Activated T-cell treated with anti-CD3 and anti-CD28 coated beads, Interleukin-2, amount 50 U/mL, for 72 hours (primary cell): ENCODE data around the gene TRAF6. TPM values are rescaled to one million over a fixed set of nuclear protein-coding genes. Genes with fewer than 3 reads are reported as not detected.

Source experiments
- ATAC-seq, 2 donors: fragments of 150-1000 bp; cut with Tn5 transposase; replicated peaks in 1 of 2; 2 replicates each; pipeline ENCODE4 v1.10.0; 2021; ENCODE audit warnings: moderate library complexity in 2 of 2, mild to moderate bottlenecking in 1 of 2
- DNase-seq, 2 donors: peaks; one replicate each; pipeline ENCODE4 v3.0.0; 2021 to 2022; ENCODE audit warnings: mixed read lengths in 1 of 2
- H3K27ac Mint-ChIP-seq: one replicate; pipeline ENCODE4 v1.8.0; 2022; ENCODE audit warnings: mild to moderate bottlenecking, moderate library complexity, mixed read lengths
- H3K27me3 Mint-ChIP-seq: one replicate; pipeline ENCODE4 v1.8.0; 2022; ENCODE audit warnings: low read depth, mixed read lengths
- H3K36me3 Mint-ChIP-seq, 2 donors: one replicate each; pipeline ENCODE4 v1.8.0; 2022; ENCODE audit warnings: mixed read lengths in 2 of 2, mild to moderate bottlenecking in 1 of 2; ENCODE audit not compliant: insufficient read depth in 2 of 2
- H3K4me1 Mint-ChIP-seq: one replicate; pipeline ENCODE4 v1.8.0; 2022; ENCODE audit warnings: low read depth, mixed read lengths
- H3K4me3 Mint-ChIP-seq, 2 donors: one replicate each; pipeline ENCODE4 v1.8.0; 2022; ENCODE audit warnings: mild to moderate bottlenecking in 2 of 2, mixed read lengths in 2 of 2, moderate library complexity in 2 of 2
- H3K9me3 Mint-ChIP-seq, 2 donors: one replicate each; pipeline ENCODE4 v1.8.0; 2022; ENCODE audit warnings: mixed read lengths in 2 of 2
- total RNA-seq, 2 donors: library from RNA; stranded (reverse); gene quantifications; one replicate each; pipeline ENCODE4 v1.2.3, GENCODE V29; 2022

The TRAF6 gene
- total RNA-seq, 2 donors from 2014 or later, result 10.1 to 12.2 TPM

DNA sequence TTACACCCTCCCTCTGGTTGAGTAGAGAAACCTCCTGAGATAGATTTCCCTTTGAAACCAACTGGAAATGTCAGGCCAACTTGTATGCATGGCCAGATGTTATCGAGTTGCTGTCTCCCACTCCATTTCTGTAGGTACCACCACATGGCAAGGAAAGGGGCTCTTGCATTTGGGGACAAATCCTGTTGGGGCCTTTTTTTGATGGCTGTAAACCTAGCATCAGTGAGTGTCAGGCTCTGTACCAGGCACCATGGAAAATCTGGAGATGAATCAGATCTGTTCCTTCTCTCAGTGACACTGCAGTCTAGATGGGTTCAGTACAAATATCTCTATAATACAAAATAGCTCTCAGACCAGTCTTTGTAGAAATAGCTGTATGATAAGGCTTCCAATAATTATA lies 58.4 kb downstream of the TRAF6 start:
- Mint-ChIP-seq H3K4me3 (no peak overlapping the region), H3K36me3 (peaks cover 1 to 3% of the 10 kb centered on the region in 2 donors), H3K9me3 (no peaks in the 10 kb centered on the region), H3K27ac (no peak overlapping the region), H3K4me1 (peaks cover 48% of the 10 kb centered on the region), H3K27me3 (peaks cover under 1% of the 10 kb centered on the region)
- DNase-seq (no peak), ATAC-seq (no peak)

DNA sequence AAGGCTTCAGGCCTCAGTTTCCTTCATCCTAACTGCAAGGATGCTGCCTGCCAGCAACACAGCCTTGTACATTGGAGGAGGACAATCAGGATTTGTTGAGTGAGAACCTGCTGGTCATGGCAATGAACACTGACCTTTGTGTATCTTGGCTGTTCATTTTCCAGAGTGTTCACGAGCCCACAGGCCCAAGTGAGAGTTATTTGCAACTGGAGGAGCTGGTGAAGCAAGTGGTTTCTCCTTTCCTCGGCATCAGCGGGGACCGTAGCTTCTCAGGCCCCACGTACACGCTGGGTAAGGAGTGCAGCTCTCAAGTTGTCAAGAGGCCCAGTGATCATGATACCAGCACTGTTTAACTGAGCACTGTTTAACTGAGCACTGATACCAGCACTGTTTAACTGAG lies 59.0 kb downstream of the TRAF6 start:
- Mint-ChIP-seq H3K27me3 (peaks cover 7% of the 10 kb centered on the region), H3K36me3 (peaks cover 1 to 3% of the 10 kb centered on the region in 2 donors), H3K4me3 (peak overlapping the region; percentile 47 to 53), H3K4me1 (peaks cover 48% of the 10 kb centered on the region), H3K9me3 (no peaks in the 10 kb centered on the region), H3K27ac (peak overlapping the region; percentile 24)
- ATAC-seq (no peak), DNase-seq (no peak)

DNA sequence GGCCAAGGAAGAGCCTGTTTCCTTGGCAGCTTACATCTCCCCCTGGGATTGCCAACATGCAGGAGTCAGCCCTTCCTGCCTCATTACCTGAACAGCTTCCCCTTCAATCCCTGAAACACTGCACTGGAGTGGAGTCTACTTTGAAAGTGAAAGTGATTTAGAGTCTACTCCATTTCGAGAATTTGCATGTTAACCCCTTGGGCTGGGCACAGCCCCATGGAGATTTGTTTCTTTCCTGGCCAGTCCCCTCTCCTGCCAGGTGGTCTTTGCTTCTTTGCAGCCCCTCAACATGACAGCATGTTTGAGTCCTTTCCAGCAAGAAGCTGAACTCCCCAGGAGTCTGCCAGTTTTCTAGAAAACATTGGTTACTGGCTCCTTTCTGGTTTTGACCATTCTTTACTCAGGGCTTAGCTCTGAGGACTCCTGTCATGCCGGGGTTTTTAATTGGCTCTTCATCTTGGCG lies 59.9 kb downstream of the TRAF6 start:
- Mint-ChIP-seq H3K4me1 (peaks cover 48% of the 10 kb centered on the region), H3K9me3 (no peaks in the 10 kb centered on the region), H3K36me3 (peaks cover 1 to 6% of the 10 kb centered on the region in 2 donors), H3K27me3 (peaks cover 16% of the 10 kb centered on the region), H3K27ac (peak overlapping the region; percentile 4), H3K4me3 (peak overlapping the region; percentile 47 to 71)
- no peak for ATAC-seq
- DNase-seq, result no peak

DNA sequence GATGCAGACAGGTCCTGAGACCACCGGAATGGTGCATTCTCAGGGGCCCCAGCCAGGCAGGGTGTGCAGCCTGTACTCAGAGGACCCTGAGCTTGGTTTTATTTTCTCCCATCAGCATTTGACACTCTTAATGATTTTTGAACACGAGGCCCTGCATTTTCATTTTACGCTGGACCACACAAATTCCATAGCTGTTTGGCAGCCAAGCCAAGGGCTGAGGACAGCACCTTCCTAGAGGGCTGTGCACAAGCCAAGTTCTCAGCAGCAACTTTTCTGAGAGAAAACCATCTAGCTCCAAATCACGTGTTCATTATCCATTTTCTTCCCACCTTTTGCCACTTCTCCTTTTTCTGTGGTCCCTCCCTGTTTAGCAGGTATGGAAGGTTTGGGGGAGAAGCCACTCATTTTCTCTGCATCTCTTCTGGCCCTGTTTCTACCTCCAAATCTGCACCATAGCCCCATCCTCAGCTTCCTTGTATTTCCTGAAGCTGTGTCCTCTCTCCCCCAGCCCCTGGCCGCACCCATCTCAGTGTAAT lies 60.4 kb downstream of the TRAF6 start:
- Mint-ChIP-seq H3K9me3 (no peaks in the 10 kb centered on the region), H3K27me3 (peaks cover 16% of the 10 kb centered on the region), H3K4me3 (peak overlapping the region; percentile 47 to 71), H3K27ac (peak overlapping the region; percentile 4), H3K36me3 (peaks cover 1 to 6% of the 10 kb centered on the region in 2 donors), H3K4me1 (peaks cover 48% of the 10 kb centered on the region)
- ATAC-seq (no peak), DNase-seq (no peak)

DNA sequence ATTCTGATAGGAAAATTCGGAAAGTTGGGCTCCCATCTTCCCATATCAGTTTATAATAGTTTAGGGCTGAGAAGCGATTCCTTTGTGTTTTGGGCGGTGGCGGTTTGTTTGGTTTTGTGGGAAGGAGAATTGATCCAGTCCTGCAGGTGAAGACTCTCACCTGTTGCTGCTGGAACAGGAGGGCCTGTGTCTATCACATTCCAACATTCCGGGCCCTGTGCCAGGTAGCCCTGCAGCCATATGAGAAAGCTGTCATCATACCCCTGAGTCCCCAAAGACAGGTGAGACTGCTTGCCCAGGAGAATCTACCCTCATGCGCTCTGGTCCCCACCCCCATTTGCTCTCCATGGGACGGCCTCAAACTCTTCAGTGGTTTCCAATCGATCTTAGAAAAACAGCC lies 62.1 kb downstream of the TRAF6 start:
- H3K36me3 Mint-ChIP-seq, result peaks cover 1 to 6% of the 10 kb centered on the region in 2 donors
- ATAC-seq (no peak), DNase-seq (no peak)
- peaks cover 38% of the 10 kb centered on the region for H3K4me1 Mint-ChIP-seq
- H3K27ac Mint-ChIP-seq, result no peak overlapping the region
- peaks cover 16% of the 10 kb centered on the region for H3K27me3 Mint-ChIP-seq
- H3K9me3 Mint-ChIP-seq, result no peaks in the 10 kb centered on the region
- no peak overlapping the region for H3K4me3 Mint-ChIP-seq

DNA sequence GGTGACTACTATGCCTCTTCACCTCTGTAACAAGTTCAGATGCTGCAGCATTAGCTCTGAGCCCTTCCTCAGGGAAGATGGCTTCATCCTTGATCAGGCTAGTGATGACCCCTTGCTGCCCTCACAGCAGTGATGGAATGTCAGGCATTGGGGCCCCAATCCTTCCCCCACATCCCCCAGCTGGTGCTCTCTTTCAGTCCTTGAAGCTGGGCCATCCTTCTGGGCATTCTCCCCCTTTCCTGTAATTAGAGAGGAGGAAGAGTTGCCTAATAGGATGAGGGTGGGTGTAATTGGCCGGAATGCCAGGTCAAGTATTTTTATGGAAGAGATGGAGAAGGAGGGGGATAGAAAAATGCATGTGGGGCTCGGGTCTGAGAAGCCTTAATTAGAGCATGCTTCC lies 62.6 kb downstream of the TRAF6 start:
- Mint-ChIP-seq H3K27ac (no peak overlapping the region), H3K27me3 (peaks cover 16% of the 10 kb centered on the region), H3K9me3 (no peaks in the 10 kb centered on the region), H3K36me3 (peaks cover 3 to 6% of the 10 kb centered on the region in 2 donors), H3K4me1 (peaks cover 33% of the 10 kb centered on the region), H3K4me3 (no peak overlapping the region)
- no peak for DNase-seq
- no peak for ATAC-seq

DNA sequence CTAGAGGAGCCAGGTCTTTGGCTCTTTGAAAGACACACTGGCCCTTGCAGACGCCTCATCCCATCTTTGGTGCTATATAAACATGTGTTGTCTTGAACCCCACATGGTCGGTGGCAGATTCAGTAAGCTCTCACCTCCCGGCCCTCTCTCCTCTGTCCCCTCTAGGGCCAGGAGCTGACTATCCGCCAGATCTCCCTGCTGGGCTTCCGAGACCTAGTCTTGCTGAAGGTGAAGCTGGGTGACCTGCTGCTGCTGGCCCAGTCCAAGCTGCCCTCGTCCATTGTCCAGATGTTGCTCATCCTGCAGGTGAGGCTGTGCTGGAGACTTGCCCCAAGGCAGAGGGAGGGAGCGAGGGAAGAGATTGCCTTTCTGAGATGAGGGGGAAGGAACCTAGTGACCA lies 63.9 kb downstream of the TRAF6 start:
- Mint-ChIP-seq H3K36me3 (peaks cover 3 to 6% of the 10 kb centered on the region in 2 donors), H3K4me1 (peaks cover 29% of the 10 kb centered on the region), H3K4me3 (no peak overlapping the region), H3K27ac (peak overlapping the region; percentile 47), H3K9me3 (no peaks in the 10 kb centered on the region), H3K27me3 (peaks cover 16% of the 10 kb centered on the region)
- ATAC-seq, result no peak
- no peak for DNase-seq

DNA sequence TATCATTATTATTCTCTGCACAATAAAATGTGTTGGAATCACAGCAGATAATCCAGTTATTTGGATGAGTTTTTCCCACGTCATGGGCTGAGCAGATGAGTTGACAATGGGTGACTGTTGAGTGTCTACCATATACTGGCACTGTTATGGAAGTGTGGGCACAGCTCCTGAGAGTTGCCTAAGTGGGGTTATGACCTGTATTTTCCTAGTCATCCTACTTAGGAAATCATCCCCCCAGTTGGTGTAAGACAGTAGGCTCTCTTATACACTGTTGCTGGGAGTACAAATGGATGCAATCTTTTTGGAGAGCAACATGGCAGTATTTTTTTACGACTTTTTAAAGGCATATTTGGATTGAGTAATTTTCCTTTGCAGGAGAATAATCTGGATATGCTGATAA lies 66.4 kb downstream of the TRAF6 start:
- peaks cover 16% of the 10 kb centered on the region for H3K27me3 Mint-ChIP-seq
- H3K4me1 Mint-ChIP-seq, result peaks cover 9% of the 10 kb centered on the region
- no peak overlapping the region for H3K4me3 Mint-ChIP-seq
- DNase-seq, result no peak
- H3K9me3 Mint-ChIP-seq, result no peaks in the 10 kb centered on the region
- no peak overlapping the region for H3K27ac Mint-ChIP-seq
- no peak for ATAC-seq
- H3K36me3 Mint-ChIP-seq, result peaks cover 2 to 7% of the 10 kb centered on the region in 2 donors

DNA sequence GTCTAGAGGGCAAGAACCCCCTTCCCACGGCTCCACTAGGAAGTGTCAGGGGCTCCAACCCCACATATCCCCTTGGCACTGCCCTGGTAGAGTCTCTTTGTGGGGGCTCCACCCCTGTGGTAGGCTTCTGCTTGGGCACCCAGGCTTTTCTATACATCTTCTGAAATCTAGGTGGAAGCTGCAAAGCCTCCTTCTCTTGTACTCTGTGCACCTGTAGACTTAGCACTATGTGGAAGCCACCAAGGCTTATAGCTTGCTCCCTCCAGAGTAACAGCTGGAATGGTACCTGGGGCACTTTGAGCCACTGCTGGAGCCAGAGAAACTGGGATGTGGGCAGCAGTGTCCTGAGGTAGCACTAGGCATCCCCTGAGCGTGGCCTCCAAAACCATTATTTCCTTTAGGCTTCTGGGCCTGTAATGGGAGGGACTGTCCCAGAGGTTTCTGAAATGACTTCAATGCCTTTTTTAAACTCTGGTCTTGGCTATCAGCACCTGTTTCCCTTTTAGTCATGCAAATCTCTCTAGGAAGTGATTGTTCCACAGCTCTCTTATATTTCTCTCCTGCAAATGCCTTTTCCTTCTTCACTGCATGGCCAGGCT lies 68.4 kb downstream of the TRAF6 start:
- peaks cover 9% of the 10 kb centered on the region for H3K4me1 Mint-ChIP-seq
- H3K4me3 Mint-ChIP-seq, result no peak overlapping the region
- ATAC-seq (peak; percentile 89 to 91), DNase-seq (peak; percentile 8 to 26)
- H3K27me3 Mint-ChIP-seq, result peaks cover 16% of the 10 kb centered on the region
- no peaks in the 10 kb centered on the region for H3K9me3 Mint-ChIP-seq
- H3K27ac Mint-ChIP-seq, result no peak overlapping the region
- peaks cover 2 to 8% of the 10 kb centered on the region in 2 donors for H3K36me3 Mint-ChIP-seq

DNA sequence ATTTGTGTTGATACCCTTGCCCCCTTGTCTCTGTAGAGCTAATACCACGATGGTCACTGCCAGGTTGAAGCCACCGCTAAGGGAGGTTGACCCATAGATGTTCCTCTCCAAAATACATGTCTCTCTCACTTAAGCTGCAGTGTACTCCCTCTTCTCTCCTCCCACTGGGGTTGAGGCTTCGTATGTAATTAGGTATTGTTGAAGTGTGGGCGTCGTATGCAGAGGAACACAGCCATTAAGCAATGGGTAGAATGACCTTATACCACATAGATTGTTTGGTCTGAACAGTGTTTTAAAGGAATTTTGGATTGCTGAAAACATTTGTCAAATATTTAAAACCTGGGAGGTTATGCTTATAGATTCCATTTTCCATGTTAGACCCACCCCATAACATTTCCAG lies 71.9 kb downstream of the TRAF6 start:
- Mint-ChIP-seq H3K4me1 (peaks cover 18% of the 10 kb centered on the region), H3K27me3 (no peaks in the 10 kb centered on the region)

DNA sequence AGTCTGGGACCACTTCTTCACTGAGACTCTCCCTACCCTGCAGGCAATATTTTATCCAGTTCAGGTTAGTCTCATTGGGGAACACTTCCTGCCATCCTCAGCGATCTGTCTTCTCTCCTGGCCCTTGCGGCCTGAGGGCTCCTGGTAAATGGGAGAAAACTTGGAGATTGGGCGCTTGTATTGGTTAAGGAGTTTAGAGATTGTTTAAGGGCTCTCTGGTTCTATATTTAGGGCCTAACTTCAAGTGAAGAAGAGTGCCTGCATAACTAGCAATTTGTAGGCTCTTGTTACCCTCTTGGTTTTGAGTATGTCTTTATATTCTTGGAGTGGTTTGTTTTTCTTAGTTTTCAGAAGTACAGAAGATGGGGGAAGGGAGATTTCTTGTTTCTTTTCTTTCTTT lies 72.7 kb downstream of the TRAF6 start:
- Mint-ChIP-seq H3K4me3 (no peak overlapping the region), H3K27me3 (no peaks in the 10 kb centered on the region), H3K9me3 (no peaks in the 10 kb centered on the region), H3K27ac (no peak overlapping the region), H3K4me1 (peaks cover 18% of the 10 kb centered on the region), H3K36me3 (peaks cover 3 to 13% of the 10 kb centered on the region in 2 donors)
- DNase-seq (no peak), ATAC-seq (no peak)

More for the DNA sequence above, 71.9 kb downstream of the TRAF6 start:
- peaks cover 5 to 11% of the 10 kb centered on the region in 2 donors for H3K36me3 Mint-ChIP-seq
- no peak overlapping the region for H3K4me3 Mint-ChIP-seq
- H3K9me3 Mint-ChIP-seq, result no peaks in the 10 kb centered on the region
- ATAC-seq (no peak), DNase-seq (no peak)
- no peak overlapping the region for H3K27ac Mint-ChIP-seq
